ENCODE data around the gene SLC12A8.

The SLC12A8 gene

GRCh38 chr3:125069968-125070745 is 142.4 kb downstream of the SLC12A8 start:
- DNase-seq = no peak

- no peak for DNase-seq
Measured at GRCh38 chr3:125069452-125069851, 143.1 kb downstream of the SLC12A8 start.

DNA sequence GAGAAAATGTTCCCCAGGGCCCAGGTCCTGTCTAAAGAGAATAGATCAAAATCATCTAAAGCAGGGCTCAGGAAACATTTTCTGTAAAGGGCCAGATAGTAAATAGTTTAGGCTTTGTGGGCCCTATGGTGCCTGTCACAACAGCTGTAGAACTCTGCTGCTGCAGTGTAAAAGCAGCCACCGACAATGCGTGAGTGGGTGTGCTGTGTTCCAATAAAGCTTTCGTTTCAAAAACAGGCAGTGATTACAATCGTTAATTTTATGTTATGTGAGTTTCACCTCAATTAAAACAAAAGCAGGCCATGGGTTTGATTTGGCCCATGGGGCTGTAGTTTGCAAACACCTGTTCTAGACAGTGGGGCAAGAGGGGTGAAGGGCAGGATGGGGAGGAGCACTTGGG is 144.3 kb downstream of the SLC12A8 start:
- DNase-seq = no peak

GRCh38 chr3:125067225-125067624 is 145.3 kb downstream of the SLC12A8 start:
- no peak for DNase-seq

GRCh38 chr3:125062904-125063618 is 149.5 kb downstream of the SLC12A8 start:
- no peak for DNase-seq

- no peak for DNase-seq
Measured at GRCh38 chr3:125061646-125062045, 150.9 kb downstream of the SLC12A8 start.

GRCh38 chr3:125061170-125061569 is 151.4 kb downstream of the SLC12A8 start:
- DNase-seq = no peak

GRCh38 chr3:125059488-125060245 is 152.9 kb downstream of the SLC12A8 start:
- DNase-seq = peak; percentile 48

DNA sequence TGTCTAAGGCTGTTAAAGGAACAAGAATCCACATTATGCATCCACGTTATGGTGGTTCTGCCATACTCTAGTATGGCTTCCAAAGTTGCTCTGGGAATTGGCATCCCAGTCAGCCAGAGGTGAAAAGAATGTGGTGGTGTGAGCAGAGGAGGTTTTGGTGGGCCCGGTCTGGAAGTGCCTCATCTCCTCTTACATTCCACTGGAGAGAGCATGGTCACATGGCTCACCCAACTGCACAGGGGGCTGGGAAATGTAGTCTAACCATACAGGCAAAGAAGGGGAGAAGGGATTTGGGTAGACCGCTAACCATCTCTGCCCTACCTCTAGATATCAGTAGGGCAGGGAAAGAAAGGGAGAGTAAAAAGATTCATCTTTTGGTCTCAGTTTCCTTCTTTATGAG is 153.6 kb downstream of the SLC12A8 start:
- DNase-seq = no peak

DNA sequence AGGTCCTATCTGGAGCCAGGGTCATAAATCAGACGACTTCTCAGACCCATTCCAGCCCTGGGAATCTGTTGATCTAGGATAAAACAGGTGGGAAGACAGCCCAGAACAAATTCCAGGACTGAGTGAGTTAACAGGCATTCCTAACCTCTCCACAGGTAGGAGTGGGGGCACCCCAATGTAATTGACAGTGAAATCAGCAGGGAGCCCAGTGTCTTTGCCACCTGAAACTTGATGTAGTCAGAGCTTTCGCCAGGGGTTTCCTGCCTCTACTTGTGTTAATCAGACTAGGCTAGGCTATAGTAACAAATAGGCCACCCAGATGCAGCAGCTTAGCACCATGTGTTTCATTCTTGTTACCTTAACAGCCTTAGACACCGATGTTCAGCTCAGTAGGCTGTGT is 154.0 kb downstream of the SLC12A8 start:
- DNase-seq = no peak

DNA sequence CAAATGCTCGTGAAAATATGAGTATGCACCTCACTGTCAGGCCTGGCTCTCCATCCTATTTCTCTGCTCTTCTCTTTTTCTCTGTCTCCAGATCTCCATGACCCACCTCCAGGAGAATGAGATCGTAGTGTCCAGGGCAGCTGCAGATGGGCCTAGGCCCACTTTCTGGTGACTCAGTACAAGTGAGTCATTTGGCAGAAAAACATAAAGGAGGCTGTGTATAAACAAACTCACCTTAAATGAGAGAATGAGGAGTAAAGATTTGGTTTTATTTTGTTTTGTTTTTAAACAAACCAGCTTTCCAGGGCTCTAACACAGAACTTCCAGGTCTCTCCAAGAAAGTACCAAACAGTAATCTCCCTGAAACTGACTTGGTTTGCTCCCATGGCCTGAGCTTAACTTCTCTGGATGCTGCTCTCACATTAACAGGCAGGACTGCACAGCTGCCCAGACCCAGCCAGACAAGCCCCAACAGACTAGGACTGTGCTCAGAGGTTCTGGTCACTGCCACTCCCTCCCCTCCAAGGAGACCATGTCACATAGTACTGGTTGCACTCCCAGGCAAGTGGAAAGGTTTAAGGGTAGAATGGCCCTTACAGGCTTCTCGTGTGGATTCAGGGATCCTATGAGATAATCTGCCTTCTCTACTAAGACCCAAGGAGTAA is 155.2 kb downstream of the SLC12A8 start:
- DNase-seq = no peak

GRCh38 chr3:125055913-125056745 is 156.4 kb downstream of the SLC12A8 start, which contains the start of gene HEG1:
HEG1 (minus strand) TSS chr3:125055997; CDS start chr3:125055890, 107 bp downstream.
- no peak for DNase-seq

DNA sequence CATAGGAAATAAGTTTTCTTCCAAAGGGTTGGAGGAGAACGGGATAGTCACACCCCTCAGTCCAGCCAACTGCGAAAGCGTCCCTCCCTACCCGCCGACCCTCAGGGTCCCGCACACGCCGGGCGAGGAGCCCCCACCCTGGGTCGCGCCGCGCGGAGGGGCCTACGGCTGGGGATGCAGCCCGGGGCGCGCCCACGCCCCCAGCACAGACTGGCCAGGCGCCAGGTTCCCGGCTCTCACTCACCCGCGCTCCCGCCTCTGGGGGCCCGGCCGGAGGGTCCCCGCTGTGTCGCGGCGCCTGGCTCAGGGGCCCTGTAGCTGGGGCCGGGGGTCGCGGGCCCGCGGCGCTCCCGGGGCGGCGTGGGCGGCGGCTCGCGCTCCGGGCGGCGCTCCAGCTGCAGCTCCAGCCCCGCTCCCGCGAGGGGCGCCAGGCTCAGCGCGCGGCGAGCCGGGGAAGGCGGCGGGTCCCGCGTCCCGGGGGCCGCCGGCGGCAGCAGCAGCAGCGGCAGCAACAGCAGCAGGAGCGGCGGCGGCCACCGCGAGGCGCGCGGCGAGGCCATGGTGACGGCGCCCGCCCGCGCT is 157.1 kb downstream of the SLC12A8 start:
- no peak for DNase-seq

DNA sequence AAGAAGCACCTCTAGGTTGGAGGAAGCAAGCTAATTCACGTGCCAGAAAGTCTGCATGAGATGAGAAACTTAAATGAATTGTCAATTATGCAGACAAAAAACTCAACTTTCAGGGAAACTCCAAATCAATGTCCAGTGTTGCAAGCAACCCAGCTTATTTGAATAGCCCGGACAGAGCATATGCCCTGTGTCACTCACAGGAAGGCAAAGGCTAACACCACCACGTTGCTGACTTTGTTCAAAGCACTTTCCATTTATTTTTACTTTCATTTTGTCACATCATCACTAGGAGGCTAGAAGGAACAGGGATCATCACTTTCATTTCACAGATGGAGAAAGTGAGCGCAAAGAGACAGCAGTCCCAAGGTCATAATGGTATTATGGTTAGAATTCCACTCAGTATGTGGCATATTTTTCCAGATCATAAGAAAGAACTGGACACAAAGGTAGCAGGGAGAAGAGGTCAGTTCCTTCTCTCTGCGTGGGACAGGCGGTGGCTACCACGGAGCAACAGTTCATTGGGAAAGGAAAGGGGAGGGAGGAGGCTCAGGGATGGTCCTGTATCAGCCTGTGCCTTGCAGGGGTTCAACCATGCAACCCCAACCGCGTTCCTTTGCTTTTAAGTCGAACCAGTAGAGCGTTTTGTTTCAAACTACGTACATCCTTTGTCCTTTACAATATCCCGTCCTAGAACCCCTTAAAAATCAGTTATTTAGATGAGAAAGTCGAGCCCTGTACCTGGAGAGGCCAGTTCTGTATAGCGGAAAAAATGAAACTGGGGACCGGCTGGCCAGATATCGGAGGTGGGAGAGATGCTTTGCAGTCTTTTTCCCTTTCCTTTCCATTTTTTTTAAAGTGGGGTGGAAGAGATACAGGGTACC is 157.9 kb downstream of the SLC12A8 start:
- peak; percentile 28 for DNase-seq

- DNase-seq = no peak
Measured at GRCh38 chr3:125054062-125054448, 158.5 kb downstream of the SLC12A8 start.

DNA sequence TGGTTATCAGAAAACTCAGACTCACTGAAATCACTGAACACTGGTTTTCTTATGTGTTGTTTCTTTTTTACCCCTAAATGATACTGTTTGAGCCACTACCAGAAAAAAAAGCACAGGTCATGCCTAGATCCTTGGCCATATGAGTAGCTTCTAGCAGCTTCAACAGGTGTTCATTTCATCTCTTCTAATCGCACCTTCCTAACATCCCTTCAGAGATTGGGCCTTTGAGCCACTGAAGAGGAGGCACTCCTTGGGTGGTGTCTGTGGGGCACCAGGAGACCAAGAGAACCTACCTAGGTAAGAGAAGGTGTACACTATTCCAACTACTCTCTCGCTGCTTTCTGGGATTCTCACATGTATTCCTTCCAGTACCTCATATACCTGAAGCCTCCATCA is 159.2 kb downstream of the SLC12A8 start:
- no peak for DNase-seq

DNA sequence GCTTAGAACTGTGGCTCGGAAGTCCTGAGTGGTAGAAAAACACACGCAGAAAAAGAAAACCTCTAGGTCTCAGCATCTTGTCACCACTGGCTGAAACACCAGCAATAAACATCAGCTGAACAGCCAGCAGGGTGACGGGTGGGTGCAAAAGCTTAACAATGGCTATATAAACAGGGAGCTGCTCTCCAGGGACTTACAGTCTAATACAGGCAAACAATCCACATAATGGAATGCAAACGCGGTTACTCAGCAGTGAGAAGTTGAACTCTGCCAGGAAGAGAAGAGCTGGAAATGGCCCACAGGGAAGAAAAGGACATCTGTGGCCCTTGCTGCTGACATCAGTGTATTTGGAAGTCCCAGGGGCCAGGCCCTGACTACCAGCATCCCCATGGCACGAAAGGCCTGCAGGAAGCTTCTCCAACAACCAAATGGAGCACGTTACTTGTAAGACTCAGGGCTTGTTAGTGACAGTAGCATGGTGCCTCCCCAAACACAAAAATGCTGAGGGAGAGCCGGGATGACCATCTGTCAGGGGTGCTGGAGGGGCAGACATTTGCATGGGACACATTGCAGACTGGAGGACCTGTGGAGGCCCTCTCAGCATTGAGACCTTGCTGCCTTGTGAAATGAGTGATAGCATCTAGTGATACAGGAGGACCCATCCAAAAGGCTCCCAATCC is 159.8 kb downstream of the SLC12A8 start:
- peak; percentile 75 for DNase-seq

DNA sequence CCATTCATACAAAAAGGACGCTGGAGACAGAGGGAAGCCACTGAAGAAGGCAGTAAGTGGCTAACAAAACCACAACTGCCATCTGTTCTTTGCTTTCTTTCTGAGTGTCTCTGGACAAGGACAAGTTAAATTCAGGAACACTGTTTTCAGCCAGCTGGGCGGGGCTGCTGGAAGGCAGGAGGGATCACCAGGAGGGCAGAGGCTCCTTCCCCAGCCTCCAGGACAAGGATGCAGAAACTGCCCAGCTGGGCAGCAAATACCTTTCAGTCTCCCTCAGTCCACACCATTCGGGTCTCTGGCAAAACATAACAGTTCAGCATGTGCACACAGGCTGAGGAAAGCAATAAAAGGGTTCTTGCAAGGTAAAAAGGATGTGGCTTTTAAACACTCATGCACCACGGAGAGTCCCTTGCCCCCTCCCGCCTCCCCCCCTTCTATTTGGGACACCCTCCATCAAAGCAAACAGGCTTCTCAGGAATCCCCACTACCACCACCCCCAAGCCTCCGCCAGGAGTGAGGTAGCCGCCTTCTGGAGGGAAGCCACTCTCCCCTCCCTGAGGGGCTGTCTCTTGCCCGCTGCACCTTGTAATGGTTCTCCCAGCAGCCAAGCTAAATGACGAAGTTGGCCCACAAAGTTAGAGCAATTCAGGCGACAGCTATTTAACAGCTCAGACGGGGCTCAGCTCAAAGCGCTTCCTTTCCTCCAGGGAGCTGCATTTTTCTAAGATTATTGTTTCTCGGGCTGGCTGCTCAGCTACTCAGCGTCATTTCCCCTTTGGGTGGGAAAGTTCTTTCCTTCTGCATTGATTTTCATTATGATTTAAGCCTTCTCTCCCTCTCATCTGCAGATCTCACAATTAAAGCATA is 160.6 kb downstream of the SLC12A8 start:
- DNase-seq = no peak

DNA sequence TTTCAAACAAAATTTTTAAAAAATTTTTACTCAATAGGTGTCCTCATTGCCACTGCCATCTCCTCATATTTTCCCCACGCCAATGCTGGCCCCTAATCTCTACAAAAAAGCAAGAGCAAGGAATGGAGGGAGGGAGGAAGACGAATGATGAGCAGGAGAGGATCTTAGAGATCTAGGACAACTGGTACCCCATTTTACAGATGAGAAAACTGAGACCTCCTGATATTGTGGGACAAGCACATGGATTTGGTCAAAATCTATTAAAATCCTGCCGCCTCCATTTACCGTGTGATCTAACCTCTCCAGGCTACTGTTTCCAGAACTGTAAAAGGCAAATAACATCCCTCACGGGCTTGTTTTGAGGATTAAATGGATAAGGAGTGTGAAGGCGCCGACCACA is 161.3 kb downstream of the SLC12A8 start:
- DNase-seq = no peak
